ENCODE results near the gene GRIK5. TPM values are rescaled to one million over a fixed set of nuclear protein-coding genes. Genes with fewer than 3 reads are reported as not detected.

GRIK5 gene
- total RNA-seq, 4 donors from 2014 or later: 0.57 to 7.4 (median 0.89) TPM

DNA sequence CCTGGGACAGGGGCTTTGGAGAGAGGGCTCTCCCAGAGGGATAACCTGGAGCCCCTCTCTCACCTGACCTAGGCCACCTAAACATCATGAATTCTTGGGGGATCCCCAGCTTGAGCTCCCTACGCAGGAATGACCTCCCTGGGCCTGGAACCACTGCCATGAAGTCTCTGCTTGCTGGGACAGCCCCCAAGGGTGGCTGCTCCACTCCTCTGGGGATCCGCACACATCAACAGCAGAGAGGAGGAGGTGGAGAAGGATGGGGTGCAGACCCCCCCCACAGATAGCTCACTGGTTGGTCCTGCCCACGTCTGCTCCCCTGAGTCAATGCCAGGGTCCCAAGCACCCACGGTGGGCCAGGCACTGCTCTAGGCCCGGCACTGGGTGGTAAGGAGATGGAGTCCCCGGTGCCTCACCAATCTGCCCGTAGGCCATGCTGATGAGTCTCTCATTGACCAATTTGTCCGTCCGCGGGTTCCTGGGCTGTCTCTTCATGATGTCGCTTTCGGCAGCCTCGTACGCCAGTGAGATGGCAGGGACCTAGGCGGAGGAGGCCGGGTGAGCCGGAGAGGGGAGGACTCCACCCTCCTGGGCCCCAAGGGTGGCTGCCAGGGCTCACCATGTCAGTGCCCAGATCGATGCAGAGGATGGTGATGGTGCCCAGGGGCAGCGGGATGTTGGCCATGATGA lies 100.1 kb downstream of the GRIK5 start:
- Histone ChIP-seq H3K4me1 (no peaks in the 10 kb centered on the region), H3K27me3 (no peaks in the 10 kb centered on the region), H3K9me3 (no peaks in the 10 kb centered on the region), H3K4me3 (no peak overlapping the region), H3K27ac (no peak overlapping the region), H3K36me3 (no peaks in the 10 kb centered on the region)
- TF ChIP-seq, protein P1, sequence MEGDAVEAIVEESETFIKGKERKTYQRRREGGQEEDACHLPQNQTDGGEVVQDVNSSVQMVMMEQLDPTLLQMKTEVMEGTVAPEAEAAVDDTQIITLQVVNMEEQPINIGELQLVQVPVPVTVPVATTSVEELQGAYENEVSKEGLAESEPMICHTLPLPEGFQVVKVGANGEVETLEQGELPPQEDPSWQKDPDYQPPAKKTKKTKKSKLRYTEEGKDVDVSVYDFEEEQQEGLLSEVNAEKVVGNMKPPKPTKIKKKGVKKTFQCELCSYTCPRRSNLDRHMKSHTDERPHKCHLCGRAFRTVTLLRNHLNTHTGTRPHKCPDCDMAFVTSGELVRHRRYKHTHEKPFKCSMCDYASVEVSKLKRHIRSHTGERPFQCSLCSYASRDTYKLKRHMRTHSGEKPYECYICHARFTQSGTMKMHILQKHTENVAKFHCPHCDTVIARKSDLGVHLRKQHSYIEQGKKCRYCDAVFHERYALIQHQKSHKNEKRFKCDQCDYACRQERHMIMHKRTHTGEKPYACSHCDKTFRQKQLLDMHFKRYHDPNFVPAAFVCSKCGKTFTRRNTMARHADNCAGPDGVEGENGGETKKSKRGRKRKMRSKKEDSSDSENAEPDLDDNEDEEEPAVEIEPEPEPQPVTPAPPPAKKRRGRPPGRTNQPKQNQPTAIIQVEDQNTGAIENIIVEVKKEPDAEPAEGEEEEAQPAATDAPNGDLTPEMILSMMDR (IDR thresholded peaks at IDR 0.05): no peak
- TF ChIP-seq POLR2A (IDR thresholded peaks at IDR 0.05): no peak
- DNase-seq: no peak

DNA sequence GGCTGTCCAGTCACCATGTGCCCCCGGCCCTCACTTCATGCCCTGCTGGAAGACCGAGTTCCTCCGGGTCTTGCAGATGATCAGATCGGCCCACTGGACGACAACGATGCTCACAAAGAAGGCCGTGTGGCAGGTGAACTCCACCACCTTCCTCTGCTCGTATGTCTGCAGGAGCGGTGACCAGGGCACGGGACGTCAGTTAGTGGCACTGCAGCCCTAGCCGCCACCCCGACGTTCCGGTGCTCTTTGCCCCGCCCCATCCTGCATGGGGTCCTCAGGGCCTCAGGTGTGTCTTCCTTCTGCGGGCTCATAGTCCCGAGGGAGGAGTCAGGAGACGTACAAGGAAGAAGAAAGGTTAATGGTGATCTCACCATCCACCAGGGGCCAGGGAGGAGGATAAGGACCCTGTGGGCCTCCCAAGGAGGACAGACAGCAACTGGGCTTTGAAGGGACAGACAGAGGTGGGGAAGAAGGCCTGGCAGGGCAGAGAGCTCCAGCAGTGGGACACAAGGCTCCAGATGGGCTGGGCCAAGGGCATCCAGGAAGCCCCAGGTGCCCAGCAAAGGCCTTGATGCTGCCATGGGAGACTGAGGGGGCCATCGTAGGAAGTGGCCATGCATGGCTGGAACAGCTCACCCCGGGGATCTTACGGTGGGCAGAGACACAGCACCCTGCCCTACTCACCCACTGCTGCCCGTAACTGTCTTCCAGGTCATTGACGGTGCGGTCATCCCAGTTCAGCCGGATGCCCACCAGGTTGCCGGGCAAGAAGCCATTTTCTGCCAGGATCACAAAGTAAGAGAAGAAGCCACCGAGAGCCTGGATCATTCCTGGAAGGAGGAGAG lies 101.0 kb downstream of the GRIK5 start:
- DNase-seq: no peak
- no peak for TF ChIP-seq POLR2A (IDR thresholded peaks at IDR 0.05)
- TF ChIP-seq, protein P1 (IDR thresholded peaks at IDR 0.05): no peak
- no peak overlapping the region for H3K27ac ChIP-seq

DNA sequence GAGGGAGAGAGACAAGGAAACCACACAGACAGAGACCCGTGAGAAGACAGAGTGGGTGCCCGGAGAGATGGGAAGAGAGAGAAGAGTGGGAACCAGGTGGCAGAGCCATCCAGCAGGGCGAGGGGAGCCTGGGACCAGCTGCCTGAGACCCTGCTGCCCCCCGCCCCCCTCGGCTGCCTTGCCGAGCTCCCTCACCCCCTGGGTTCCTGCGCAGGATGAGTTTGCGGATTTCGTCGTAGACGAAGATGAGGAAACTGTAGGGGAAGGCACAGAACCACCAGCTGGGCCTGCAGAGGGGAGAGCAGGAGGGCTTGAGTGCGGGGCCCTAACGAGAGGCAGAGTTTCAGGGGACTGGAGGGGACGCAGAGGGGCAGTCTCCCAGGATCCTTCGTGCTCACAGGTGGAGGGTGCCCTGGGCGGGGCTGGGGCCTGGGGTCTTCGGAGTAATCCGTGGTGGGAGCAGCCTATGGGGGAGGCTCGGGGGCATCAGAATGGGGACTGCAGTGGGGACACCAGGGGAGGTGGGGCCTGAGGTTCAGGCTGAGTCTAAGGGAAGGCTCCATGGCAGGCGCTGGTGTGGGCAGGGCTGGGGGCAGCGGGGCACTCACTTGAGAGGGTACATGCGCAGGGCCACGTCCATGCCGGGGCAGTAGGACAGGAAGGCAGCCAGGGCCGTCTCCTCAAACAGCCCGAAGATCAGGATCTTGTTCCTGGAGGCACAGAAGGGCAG lies 102.8 kb downstream of the GRIK5 start:
- Histone ChIP-seq H3K36me3 (no peaks in the 10 kb centered on the region), H3K4me3 (no peak overlapping the region), H3K27ac (no peak overlapping the region), H3K27me3 (no peaks in the 10 kb centered on the region), H3K4me1 (no peaks in the 10 kb centered on the region), H3K9me3 (no peaks in the 10 kb centered on the region)
- no peak for DNase-seq
- no peak for TF ChIP-seq POLR2A (IDR thresholded peaks at IDR 0.05)
- TF ChIP-seq, protein P1 (IDR thresholded peaks at IDR 0.05): no peak

More for the DNA sequence above, 101.0 kb downstream of the GRIK5 start:
- H3K4me3 ChIP-seq: no peak overlapping the region
- no peaks in the 10 kb centered on the region for H3K36me3 ChIP-seq
- H3K9me3 ChIP-seq: no peaks in the 10 kb centered on the region
- H3K4me1 ChIP-seq: no peaks in the 10 kb centered on the region
- H3K27me3 ChIP-seq: no peaks in the 10 kb centered on the region

DNA sequence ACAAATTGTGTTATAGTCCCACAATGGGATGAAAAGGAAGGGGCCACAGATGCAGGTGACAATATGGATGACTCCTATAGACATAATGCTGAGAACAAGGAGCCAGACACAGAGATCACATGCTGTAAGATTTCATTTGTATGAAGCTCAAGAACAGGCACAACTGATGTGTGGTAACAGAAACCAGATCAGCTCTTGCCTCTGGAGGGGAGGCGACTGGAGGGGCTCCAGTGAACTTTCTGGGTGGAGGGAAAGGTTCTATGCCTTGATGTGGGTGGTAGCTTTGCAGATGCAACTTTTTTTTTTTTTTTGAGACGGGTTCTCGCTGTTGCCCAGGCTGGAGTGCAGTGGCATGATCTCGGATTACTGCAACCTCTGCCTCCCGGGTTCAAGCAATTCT lies 104.9 kb downstream of the GRIK5 start:
- Histone ChIP-seq H3K36me3 (no peaks in the 10 kb centered on the region), H3K4me3 (no peak overlapping the region), H3K4me1 (no peaks in the 10 kb centered on the region), H3K9me3 (no peaks in the 10 kb centered on the region), H3K27me3 (no peaks in the 10 kb centered on the region), H3K27ac (no peak overlapping the region)
- DNase-seq: no peak
- TF ChIP-seq POLR2A (IDR thresholded peaks at IDR 0.05): no peak
- TF ChIP-seq, protein P1 (IDR thresholded peaks at IDR 0.05): no peak

DNA sequence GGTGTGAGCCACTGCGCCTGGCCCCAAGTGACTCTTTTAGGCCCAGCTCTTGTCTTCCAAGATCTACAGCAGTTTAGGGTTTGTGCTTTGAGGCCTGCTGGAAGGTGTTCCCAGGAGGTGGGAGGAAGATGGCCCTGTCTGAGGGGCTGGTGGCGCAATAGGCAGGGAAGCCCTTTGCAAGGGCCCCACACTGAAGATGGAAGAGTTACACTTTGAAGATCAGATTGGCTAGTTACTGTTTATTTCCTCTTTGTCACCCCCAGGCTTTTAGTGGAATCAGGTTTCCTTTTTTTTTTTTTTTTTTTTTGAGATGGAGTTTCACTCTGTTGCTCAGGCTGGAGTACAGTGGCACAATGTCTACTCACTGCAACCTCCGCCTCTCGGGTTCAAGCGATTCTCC lies 109.0 kb downstream of the GRIK5 start:
- DNase-seq: no peak
- Histone ChIP-seq H3K27ac (no peak overlapping the region), H3K4me1 (peaks cover 0 to 16% (median 8%) of the 10 kb centered on the region in 4 donors), H3K36me3 (no peaks in the 10 kb centered on the region), H3K27me3 (no peaks in the 10 kb centered on the region), H3K9me3 (no peaks in the 10 kb centered on the region), H3K4me3 (no peak overlapping the region)
- no peak for TF ChIP-seq POLR2A (IDR thresholded peaks at IDR 0.05)
- TF ChIP-seq, protein P1 (IDR thresholded peaks at IDR 0.05): no peak
